ENCODE results near the gene B4GALT3. TPM values are rescaled to one million over a fixed set of nuclear protein-coding genes. Genes with fewer than 3 reads are reported as not detected.

The B4GALT3 gene
- total and polyA plus RNA-seq, 2 of the 8 experiments (the other 6 are each of a cell fraction or from before 2014, with no cell fraction given): 42.3 to 43.0 TPM

- TF ChIP-seq EGR1 (IDR thresholded peaks at IDR 0.05; ENCODE audit: borderline replicate concordance, low read depth, low read length): no peak
- TF ChIP-seq SIRT6 (IDR thresholded peaks at IDR 0.05; ENCODE audit: low read length): no peak
- TF ChIP-seq TEAD4 (IDR thresholded peaks at IDR 0.05; ENCODE audit: low read depth, low read length): no peak
- no peak for TF ChIP-seq E2F6 (IDR thresholded peaks at IDR 0.05)
- no peak for TF ChIP-seq EZH2 (IDR thresholded peaks at IDR 0.05; ENCODE audit: low read depth, low read length, severe bottlenecking)
- no peak for TF ChIP-seq SP1 (IDR thresholded peaks at IDR 0.05; ENCODE audit: low read depth, low read length)
Measured at GRCh38 chr1:161164901-161165610, 12.3 kb downstream of the B4GALT3 start (continued).

Data from H1 (cell line).